HG03103 (cell line): ENCODE measurements around the gene YY2.
"Not testable (repeated sequence)": the region's sequence is repeated elsewhere in the genome, so short reads cannot be mapped to it uniquely, and the experiment has no call there.

Experiments
- ATAC-seq: cut with Tn5 transposase; IDR thresholded peaks from one replicate; pipeline ENCODE4 v1.9.1; 2021; ENCODE audit warnings: low read depth; ENCODE audit not compliant: unreplicated experiment

Gene YY2

DNA sequence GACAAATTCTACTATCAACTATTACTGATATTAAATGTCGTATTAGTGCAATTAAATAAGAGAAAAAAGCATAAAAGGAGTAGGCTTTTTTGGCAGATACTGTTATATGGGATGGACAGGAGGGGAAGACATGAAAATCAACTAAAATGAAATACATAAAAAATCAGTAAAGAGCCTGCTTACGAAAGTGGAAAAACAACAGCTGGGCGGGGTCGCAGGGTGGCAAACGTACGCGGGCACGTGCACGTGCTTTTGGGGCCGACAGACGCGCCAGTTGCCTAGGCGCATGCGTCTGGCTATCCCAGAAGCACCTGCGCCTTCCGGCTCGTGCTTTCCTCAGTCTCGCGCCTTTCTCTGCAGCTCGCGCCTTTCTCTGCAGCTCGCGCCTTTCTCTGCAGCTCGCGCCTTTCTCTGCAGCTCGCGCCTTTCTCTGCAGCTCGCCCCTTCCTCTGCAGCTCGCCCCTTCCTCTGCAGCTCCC is at the start of gene YY2:
YY2 (plus strand) TSS at position 51 of the 479 bp plus-strand sequence. CDS start 498 bp downstream, outside the sequence.
- ATAC-seq, result no peak

DNA sequence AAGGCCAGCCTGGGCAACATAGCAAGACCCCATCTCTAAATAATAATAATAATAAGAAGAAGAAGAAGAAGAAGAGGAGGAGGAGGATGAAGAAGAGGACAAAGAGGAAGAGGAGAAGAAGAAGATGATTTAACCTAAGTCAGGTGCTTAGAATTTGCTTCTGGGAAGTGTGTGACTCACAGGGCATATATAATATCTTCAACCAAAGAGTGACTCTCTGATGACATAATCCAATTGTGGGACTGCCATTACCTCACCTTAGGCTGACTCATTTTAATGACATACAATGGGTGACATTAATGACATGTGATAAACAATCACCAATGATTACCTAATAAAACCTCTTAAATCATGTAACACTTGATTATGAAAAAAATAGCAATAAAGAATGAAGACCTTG is 49.1 kb upstream of the YY2 start:
- no peak for ATAC-seq

- ATAC-seq, result no peak
Measured at GRCh38 chrX:21811832-21812231, 44.0 kb upstream of the YY2 start.

DNA sequence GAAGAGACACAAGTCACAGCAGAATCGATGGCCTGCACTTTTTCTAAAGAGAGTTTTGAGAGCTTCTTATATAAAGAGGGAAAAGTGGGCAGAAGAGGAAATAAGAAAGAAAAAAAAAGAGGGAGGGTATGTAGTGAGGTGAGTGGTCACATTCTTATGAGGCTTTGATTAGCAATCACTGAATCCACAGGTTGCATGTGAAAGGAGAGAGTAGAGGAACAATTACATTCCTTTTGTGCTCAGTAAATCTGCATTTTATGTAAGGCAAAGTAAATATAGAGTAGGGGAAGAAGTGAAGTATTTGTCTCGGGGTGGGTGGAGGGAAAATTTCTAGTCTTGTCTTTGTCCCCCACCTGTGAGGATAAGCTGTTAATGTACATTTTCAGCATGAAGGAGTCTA is 43.2 kb upstream of the YY2 start:
- ATAC-seq, result no peak

DNA sequence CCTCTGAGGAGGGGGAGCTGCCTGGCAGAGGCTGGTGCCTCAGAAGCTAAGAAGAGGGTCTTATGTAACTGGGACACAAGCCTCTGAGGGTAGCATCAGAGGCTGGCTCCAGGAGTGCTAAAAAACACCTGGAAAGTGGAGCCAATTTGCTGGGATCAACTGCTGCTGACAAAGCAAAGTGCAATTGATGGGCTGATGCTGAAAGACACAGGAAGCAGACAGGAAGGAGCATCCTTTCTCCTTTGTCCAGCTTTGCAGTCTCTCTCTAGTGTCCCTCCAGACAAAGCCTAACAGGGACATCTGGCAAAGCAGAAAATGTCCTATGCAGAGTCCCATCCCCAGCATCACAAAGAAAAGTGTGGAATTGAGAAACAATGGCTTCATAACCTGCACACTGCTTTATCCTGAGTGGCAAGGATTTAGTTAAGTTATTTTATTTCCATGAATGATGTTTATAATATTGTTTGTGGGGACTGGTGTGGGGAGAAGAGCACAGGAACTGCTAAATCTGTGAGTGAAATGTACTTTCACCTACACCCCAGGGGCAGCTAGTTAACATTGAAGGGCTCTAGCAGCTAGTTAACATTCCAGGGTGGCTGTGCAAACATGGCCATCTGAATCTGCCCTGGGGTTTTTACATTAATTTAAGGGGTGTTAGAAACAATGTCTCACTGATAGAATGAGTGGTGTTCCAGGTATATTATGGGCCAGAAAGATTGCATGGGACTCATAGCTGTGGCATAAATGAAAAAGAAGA is 42.0 kb upstream of the YY2 start:
- no peak for ATAC-seq

GRCh38 chrX:21816136-21816535 is 39.7 kb upstream of the YY2 start:
- no peak for ATAC-seq

DNA sequence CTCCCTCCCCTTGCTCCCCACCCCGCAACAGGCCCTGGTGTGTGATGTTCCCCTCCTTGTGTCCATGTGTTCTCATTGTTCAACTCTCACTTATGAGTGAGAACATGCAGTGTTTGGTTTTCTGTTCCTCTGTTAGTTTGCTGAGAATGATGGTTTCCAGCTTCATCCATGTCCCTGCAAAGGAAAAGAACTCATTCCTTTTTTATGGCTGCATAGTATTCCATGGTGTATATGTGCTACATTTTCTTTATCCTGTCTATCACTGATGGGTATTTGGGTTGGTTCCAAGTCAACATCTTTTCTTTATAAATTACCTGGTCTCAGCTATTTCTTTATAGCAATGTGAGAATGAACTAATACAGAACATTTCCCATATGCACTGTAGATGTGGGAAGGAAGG is 35.6 kb upstream of the YY2 start:
- not testable (repeated sequence) for ATAC-seq

DNA sequence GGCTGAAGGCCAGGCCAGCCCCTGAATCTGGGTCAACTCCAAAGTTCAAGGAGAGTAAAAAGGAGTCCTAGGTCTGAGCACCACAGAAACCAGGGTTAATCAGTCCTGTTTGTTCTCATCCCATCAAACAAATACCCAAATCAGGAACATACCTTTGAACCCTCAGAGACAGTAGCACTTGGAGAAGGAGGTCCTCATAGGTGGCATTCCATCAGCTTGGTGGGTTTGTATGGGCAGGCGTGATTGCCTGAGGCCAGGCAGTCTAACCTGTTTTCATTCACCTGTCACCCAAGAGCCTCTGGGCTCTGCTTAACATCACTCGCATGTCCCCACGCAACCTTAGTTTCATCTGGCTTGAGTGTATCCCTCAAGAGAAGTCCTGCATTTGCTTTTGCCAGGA is 33.9 kb upstream of the YY2 start:
- ATAC-seq, result no peak

- no peak for ATAC-seq
Measured at GRCh38 chrX:21831496-21831895, 24.3 kb upstream of the YY2 start.

- no peak for ATAC-seq
Measured at GRCh38 chrX:21837056-21837455, 18.7 kb upstream of the YY2 start.

GRCh38 chrX:21838937-21839333 is 16.9 kb upstream of the YY2 start:
- no peak for ATAC-seq

DNA sequence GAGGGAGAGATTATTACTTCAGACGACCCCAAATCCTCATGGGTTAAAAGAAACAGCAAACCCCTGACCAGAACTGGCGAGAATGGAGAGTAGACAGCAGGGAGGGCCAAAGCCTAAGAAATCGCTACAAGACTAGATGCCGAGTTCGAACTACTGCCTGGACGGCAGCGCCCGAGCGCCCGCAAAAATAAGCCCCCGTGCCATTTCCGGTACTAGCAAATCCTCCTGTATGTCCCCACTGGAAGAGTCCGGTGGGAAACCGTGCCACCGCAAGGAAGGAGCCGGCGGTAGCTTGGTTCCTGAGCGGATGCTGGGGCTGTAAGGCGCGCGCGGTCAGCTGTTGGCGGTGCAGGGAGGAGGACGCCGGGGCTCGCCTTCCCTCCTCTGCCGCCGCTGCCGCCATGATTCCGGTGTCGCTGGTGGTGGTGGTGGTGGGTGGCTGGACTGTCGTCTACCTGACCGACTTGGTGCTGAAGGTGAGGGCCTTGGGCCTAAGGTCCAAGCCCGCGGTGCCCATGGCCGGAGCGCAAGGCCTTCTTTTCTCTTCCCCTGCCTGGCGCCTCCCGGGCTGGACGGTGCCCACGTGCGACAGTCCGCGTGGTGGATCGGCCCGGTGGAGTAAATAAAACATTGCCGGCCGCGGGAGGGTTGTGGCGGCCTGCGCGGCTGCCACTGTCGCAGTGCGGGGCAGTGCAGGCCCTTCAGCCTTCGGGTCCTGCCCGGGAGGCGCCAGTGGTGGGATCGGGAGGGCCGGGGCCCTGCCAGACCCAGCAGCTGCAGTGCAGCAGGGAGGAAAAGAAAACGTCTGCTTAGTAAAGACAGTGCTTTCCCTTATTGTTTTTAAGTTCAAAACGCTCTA is 16.2 kb upstream of the YY2 start, which contains the start of gene MBTPS2:
MBTPS2 (plus strand) TSS at position 284 of the 859 bp plus-strand sequence; CDS start at position 402, 118 bp downstream.
- peak; percentile 83 for ATAC-seq

- ATAC-seq, result peak; percentile 27
Measured at GRCh38 chrX:21840193-21840545, 15.6 kb upstream of the YY2 start.

DNA sequence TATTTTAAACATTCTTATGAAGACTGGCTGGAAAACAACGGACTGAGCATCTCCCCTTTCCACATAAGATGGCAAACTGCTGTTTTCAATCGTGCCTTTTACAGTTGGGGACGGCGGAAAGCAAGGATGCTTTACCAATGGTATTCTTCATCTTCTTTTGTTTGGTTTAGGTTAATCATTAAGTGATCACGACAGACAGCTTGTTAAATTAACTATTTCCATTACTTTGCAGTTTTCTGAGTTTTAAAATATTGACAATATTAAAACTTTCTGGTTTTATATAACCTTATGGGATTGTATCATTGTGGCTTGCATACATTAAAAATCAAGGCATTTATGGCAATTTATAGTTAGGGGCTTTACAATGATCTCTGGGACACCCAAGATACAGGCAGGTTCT is 12.6 kb upstream of the YY2 start:
- ATAC-seq, result no peak

DNA sequence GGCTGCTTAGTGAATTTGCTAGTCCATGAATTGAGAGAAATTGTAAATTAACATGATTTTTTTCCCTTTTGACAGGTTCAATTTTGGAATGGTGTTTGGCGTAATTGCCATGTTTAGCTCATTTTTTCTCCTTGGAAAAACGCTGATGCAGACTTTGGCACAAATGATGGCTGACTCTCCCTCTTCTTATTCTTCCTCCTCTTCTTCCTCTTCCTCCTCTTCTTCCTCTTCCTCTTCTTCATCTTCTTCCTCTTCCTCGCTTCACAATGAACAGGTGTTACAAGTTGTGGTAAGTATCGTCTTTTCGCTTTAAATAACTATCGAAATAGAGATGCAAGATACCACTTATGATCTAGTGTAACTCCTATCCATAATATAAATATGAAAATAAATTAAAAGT is 10.7 kb upstream of the YY2 start:
- ATAC-seq, result no peak

DNA sequence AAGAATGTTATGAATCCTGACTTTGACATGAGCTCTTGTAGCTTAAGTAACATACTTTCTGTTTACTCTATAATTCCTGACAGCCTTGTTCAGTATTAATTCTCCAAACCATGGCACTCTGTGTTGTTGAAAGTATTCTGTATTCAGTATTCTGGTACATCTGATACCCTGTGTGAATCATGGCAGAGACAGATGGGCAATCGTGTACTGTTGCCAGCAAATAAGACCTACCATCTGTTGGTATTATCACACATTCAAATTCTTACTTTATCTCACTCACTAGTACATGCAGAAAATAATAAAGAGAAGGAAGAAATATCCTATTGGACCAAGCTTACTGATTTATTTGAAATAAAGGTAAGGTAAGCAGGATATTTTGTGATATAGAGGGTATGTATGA is 8.4 kb upstream of the YY2 start:
- no peak for ATAC-seq

DNA sequence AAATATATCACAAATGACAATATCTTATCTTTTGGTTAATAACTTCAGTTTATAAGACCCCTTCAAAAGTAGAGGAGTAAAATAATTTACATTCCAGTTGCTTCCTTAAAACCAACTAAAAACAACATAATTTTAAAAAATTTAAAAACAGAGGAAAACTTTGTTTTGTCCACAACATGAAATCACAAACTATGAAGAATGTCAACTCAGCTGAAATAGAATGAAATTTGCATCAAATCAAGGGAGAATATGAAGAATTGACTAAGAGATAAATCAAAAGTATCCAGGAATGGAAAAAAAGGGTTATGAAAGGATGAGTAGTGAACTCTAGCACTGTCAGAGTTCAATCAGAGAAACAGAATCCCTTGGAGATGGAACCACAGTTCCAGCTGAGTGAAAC is 2.2 kb upstream of the YY2 start:
- no peak for ATAC-seq

GRCh38 chrX:21856504-21856903 is 717 bp downstream of the YY2 start:
- ATAC-seq, result no peak

DNA sequence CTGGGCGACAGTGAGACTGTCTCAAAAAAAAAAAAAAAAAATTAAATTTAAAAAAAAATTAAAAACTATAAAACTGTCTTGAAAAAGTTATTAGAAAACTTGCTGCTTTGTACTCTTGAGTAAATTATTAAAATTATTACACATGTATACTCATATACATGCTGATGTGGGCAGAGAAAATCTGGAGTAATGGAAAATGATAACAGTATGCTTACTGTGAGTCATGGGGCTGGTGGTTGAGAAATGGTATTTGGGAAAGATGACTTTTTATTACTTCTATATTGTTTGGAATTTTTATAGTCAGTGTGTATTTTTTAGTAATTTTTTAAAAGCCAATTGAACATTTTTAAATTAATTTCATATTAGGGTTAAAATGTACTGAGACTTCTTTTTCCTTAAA is 7.5 kb downstream of the YY2 start:
- ATAC-seq, result no peak

DNA sequence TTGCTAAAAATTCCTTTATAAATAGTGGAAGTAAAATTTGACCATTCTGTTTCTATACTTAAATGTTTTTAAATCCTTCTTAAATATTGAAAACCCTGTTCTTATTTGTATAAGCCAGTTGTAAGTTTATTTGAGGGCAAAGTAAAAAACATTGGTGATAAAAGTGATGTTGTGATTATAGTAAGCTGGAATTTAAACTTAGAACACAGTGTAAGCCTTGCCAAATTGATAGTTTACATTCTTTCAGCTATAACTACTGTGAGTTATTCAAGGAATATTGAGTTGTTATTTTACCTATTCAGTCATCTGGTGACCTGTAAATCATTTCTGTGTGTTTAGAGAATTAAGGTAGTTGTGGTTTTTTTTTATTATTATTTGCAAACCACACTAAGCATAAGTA is 9.6 kb downstream of the YY2 start:
- no peak for ATAC-seq

DNA sequence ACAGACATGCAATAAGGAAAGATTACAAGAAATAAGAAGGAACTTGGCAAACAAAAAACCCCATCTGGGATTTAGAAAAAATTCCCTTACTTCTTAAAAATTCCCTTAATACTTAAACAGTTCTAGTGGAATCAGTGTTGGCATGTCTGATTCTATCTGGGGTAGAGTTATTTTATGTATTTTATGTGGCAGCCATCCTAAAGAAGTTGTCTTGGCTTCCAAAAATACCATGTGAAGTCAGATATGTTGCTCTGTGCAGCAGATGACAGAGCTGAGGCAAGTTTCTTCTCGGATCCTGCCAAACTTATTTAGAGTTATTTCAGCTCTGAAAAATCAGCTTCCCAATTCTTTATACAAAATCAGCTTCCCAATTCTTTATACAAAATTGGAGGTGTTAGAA is 14.7 kb downstream of the YY2 start:
- ATAC-seq, result no peak
